HEK293 (cell line): ENCODE data around the gene SH3RF3.

Experiments
- CTCF ChIA-PET: fragments of 350-600 bp; formaldehyde crosslinking; extraction: SDS; loops from one replicate; lab custom pipeline; 2021; ENCODE audit warnings: antibody characterized with exemption; lab: Yijun Ruan, JAX
- POLR2A ChIA-PET: fragments of 300-600 bp; formaldehyde crosslinking; extraction: SDS; loops from one replicate; lab custom pipeline; 2020; ENCODE audit warnings: antibody characterized with exemption, inconsistent platforms; lab: Yijun Ruan, JAX
- H3K27ac ChIP-seq: fragments of 200-500 bp; sonication (Bioruptor generic); 2 replicates; pipeline ENCODE4 v1.5.1; 2014; ENCODE audit warnings: low read depth, low read length, control low read depth, inconsistent platforms; ENCODE audit errors: extremely low read depth
- H3K36me3 ChIP-seq, 2 experiments: fragments of 200-500 bp in 1 of 2; sonication (Bioruptor generic) in 1 of 2; 1 replicate in 1 of 2; 2 replicates in 1 of 2; pipeline ENCODE4 v1.5.1; 2014 to 2017; ENCODE audit warnings: inconsistent platforms in 2 of 2, low read length in 2 of 2; ENCODE audit not compliant: control insufficient read depth in 2 of 2, insufficient read depth in 1 of 2
- H3K4me1 ChIP-seq: fragments of 200-500 bp; sonication (Bioruptor generic); 2 replicates; pipeline ENCODE4 v1.5.1; 2014; ENCODE audit warnings: mild to moderate bottlenecking, low read length, inconsistent platforms; ENCODE audit not compliant: control insufficient read depth, insufficient read depth
- H3K4me3 ChIP-seq: 2 replicates; pipeline ENCODE4 v1.5.1; 2011; ENCODE audit warnings: low read depth, mild to moderate bottlenecking, control low read depth, low read length, moderate library complexity
- H3K9me3 ChIP-seq: fragments of 200-500 bp; sonication (Bioruptor generic); 2 replicates; pipeline ENCODE4 v1.5.1; 2014; ENCODE audit warnings: low read depth, low read length, inconsistent platforms; ENCODE audit not compliant: control insufficient read depth, insufficient read depth
- EGR2 ChIP-seq: fragments of 450-650 bp; formaldehyde crosslinking; IDR thresholded peaks from 2 replicates; pipeline ENCODE4 v1.5.1; 2016; ENCODE audit warnings: low read depth, missing biosample characterization, missing genetic modification characterization
- SCRT1 ChIP-seq: fragments of 450-650 bp; formaldehyde crosslinking; IDR thresholded peaks from 2 replicates; pipeline ENCODE4 v1.5.1; 2016; ENCODE audit warnings: missing biosample characterization, missing genetic modification characterization, borderline replicate concordance
- ZBTB49 ChIP-seq: fragments of 450-650 bp; formaldehyde crosslinking; IDR thresholded peaks from 2 replicates; pipeline ENCODE4 v1.5.1; 2016; ENCODE audit warnings: missing biosample characterization, missing genetic modification characterization, low read depth
- ZNF121 ChIP-seq: fragments of 450-650 bp; formaldehyde crosslinking; IDR thresholded peaks from 2 replicates; pipeline ENCODE4 v1.5.1; 2016; ENCODE audit warnings: missing biosample characterization, missing genetic modification characterization
- ZNF302 ChIP-seq: fragments of 450-650 bp; formaldehyde crosslinking; IDR thresholded peaks from 2 replicates; pipeline ENCODE4 v1.5.1; 2016; ENCODE audit warnings: missing biosample characterization, missing genetic modification characterization, low read depth
- ZNF560 ChIP-seq: fragments of 450-650 bp; formaldehyde crosslinking; IDR thresholded peaks from 2 replicates; pipeline ENCODE4 v1.5.1; 2017; ENCODE audit warnings: missing biosample characterization, missing genetic modification characterization, borderline replicate concordance
- ZNF610 ChIP-seq: fragments of 450-650 bp; formaldehyde crosslinking; IDR thresholded peaks from 2 replicates; pipeline ENCODE4 v1.5.1; 2016; ENCODE audit warnings: missing biosample characterization, missing genetic modification characterization, borderline replicate concordance
- ZNF629 ChIP-seq: fragments of 450-650 bp; formaldehyde crosslinking; IDR thresholded peaks from 2 replicates; pipeline ENCODE4 v1.5.1; 2017; ENCODE audit warnings: missing biosample characterization, missing genetic modification characterization
- ZNF654 ChIP-seq: fragments of 450-650 bp; formaldehyde crosslinking; IDR thresholded peaks from 2 replicates; pipeline ENCODE4 v1.5.1; 2016; ENCODE audit warnings: low read depth, missing biosample characterization, missing genetic modification characterization
- ZNF670 ChIP-seq: fragments of 450-650 bp; formaldehyde crosslinking; IDR thresholded peaks from 2 replicates; pipeline ENCODE4 v1.5.1; 2016; ENCODE audit warnings: missing biosample characterization, missing genetic modification characterization, low read depth
- TF ChIP-seq, protein P1 (sequence below): fragments of 450-650 bp; formaldehyde crosslinking; IDR thresholded peaks from 2 replicates; pipeline ENCODE4 v1.5.1; 2017; ENCODE audit warnings: missing biosample characterization, missing genetic modification characterization

SH3RF3 gene

GRCh38 chr2:109447251-109447661 is 318.3 kb downstream of the SH3RF3 start (continued):
- TF ChIP-seq, protein P1, sequence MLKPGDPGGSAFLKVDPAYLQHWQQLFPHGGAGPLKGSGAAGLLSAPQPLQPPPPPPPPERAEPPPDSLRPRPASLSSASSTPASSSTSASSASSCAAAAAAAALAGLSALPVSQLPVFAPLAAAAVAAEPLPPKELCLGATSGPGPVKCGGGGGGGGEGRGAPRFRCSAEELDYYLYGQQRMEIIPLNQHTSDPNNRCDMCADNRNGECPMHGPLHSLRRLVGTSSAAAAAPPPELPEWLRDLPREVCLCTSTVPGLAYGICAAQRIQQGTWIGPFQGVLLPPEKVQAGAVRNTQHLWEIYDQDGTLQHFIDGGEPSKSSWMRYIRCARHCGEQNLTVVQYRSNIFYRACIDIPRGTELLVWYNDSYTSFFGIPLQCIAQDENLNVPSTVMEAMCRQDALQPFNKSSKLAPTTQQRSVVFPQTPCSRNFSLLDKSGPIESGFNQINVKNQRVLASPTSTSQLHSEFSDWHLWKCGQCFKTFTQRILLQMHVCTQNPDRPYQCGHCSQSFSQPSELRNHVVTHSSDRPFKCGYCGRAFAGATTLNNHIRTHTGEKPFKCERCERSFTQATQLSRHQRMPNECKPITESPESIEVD (tag by site-specific recombination): 0 out of 2 replicates have a peak, but pooled peaks have one; percentile 19
- TF ChIP-seq SCRT1 (tag by site-specific recombination) (no peak), EGR2 (tag by site-specific recombination) (no peak)

DNA sequence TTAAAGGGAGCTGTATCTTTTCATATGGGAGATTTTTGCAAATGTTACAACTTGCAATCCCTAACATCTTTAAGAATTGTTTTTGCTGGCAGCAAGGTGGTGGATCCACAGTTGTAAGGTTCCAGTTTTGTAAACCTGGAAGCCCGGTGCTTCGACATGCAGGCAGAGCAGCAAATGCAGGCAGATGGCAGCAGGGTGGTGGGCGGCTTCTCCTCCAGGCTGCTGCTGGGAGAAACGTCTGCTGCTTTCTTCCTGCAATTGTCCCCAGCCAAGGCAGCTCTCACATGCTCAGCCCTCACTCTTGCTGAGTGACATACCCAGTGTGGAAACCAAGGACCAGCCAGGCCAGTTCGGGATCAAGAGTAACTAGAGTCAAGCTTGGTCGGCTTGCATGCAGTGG is 318.8 kb downstream of the SH3RF3 start:
- Histone ChIP-seq H3K9me3 (peaks cover 5% of the 10 kb centered on the region), H3K4me1 (no peaks in the 10 kb centered on the region), H3K27ac (no peak overlapping the region), H3K4me3 (no peak overlapping the region), H3K36me3 (peaks cover 0 to 12% of the 10 kb centered on the region in 2 experiments)
- TF ChIP-seq ZNF560 (no peak), ZNF302 (tag by site-specific recombination) (no peak), ZNF670 (no peak), ZBTB49 (tag by site-specific recombination) (no peak)
- ChIA-PET CTCF (no interaction called here), POLR2A (no interaction called here)

DNA sequence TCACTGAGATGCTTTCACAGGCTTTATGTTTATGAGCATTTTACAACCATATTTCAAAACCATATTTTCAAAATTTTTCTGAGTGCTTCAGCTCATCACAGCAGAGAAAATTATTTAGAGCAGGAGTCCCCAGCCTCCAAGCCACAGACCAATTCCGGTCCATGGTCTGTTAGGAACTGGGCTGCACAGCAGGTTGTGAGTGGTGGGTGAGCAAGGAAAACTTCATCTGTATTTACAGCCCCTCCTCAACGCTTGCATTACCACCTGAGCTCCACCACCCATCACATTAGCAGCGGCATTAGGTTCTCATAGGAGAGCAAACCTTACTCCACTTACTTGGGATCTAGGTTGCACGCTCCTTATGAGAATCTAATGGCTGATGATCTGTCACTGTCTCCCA is 319.2 kb downstream of the SH3RF3 start:
- no peak overlapping the region for H3K27ac ChIP-seq
- peaks cover 5% of the 10 kb centered on the region for H3K9me3 ChIP-seq
- H3K4me1 ChIP-seq: no peaks in the 10 kb centered on the region
- no peak overlapping the region for H3K4me3 ChIP-seq
- TF ChIP-seq ZNF121 (tag by site-specific recombination) (no peak), ZNF629 (tag by site-specific recombination) (no peak), ZNF610 (tag by site-specific recombination) (peak; percentile 83; the same call in 1 of the 2 replicates)
- TF ChIP-seq, all 188 proteins: peak for 1
- ChIA-PET CTCF (no interaction called here), POLR2A (no interaction called here)
- H3K36me3 ChIP-seq: peaks cover 0 to 12% of the 10 kb centered on the region in 2 experiments; a peak in 2 of 3 replicates

- CTCF ChIA-PET: interaction anchor here (1.5 kb wide), 1 partner anchor 61 kb away, joined by 6 read pairs; no protein-coding TSS in a partner anchor
- Histone ChIP-seq H3K27ac (no peak overlapping the region), H3K9me3 (peaks cover 5% of the 10 kb centered on the region), H3K4me3 (no peak overlapping the region), H3K4me1 (no peaks in the 10 kb centered on the region)
- no peak for TF ChIP-seq ZNF654 (tag by site-specific recombination)
- TF ChIP-seq, all 188 proteins: peak for 0
- H3K36me3 ChIP-seq: peaks cover 0 to 12% of the 10 kb centered on the region in 2 experiments; a peak in 2 of 3 replicates
- POLR2A ChIA-PET: no interaction called here
These were observed 320.2 kb downstream of the SH3RF3 start for GRCh38 chr2:109448946-109449788.
